GM19025 (cell line): Measurements from ENCODE around the gene RND1.

Source experiments
- ATAC-seq: cut with Tn5 transposase; IDR thresholded peaks from one replicate; pipeline ENCODE4 v1.9.1; 2021; ENCODE audit warnings: mild to moderate bottlenecking, low read depth, moderate library complexity; ENCODE audit not compliant: unreplicated experiment

RND1 gene

GRCh38 chr12:48828841-48829575 is 36.7 kb downstream of the RND1 start:
- no peak for ATAC-seq

DNA sequence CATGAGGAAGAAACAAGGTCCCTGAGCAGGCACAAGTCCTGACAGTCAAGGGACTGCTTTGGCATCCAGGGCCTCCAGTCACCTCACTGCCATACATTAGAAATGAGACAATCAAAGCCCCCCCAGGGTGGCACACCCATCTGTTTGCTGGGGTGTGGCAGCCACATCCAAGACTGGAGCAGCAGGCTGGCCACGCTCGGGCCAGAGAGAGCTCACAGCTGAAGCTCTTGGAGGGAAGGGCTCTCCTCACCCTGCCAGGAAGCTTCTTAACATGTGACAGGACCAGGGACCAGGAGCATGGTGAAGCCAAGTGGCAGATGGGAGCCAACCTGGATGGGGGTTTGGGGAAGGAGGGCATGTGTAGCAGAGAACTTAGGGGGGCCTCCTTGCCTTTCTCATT is 37.4 kb downstream of the RND1 start:
- ATAC-seq, result no peak

GRCh38 chr12:48827513-48828096 is 38.1 kb downstream of the RND1 start:
- ATAC-seq, result no peak

GRCh38 chr12:48827026-48827425 is 38.6 kb downstream of the RND1 start:
- ATAC-seq, result no peak

GRCh38 chr12:48826209-48826855 is 39.3 kb downstream of the RND1 start:
- no peak for ATAC-seq

DNA sequence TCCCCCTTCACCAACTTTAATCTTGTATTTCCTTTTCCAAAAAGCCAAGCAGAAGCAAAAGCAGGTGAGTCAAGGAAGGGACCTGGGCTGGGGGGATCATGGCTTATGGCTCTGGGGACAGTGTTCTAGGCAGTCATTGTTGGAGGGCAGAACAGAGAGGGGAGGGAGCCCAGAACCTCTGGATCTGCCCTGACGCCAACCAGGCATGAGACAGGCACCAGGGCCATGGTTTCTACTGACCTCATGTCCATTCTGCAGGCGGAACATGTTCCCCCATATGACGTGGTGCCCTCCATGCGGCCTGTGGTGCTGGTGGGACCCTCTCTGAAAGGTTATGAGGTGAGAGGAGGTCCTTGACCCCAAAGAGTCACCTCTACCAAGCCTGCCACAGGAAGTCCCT is 40.8 kb downstream of the RND1 start:
- no peak for ATAC-seq

GRCh38 chr12:48824112-48824511 is 41.6 kb downstream of the RND1 start:
- ATAC-seq, result peak; percentile 54

DNA sequence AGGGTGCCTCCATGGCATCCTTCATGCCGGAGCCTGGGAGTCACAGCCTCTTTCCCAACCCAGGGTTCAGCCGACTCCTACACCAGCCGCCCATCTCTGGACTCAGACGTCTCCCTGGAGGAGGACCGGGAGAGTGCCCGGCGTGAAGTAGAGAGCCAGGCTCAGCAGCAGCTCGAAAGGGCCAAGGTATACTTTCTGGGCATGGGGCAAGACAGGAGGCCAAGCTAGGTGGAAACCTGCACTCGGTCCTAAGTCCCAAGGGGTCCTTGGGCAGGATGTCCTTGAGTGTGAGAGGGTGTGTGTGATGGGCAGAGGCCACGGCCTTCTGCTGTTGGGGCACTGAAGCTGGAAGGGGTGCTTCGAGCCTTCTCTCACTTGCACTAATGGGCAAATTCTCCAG is 42.4 kb downstream of the RND1 start:
- ATAC-seq, result no peak

- no peak for ATAC-seq
Observed at GRCh38 chr12:48822711-48823110, 43.0 kb downstream of the RND1 start.

- no peak for ATAC-seq
Observed at GRCh38 chr12:48822139-48822538, 43.5 kb downstream of the RND1 start.

DNA sequence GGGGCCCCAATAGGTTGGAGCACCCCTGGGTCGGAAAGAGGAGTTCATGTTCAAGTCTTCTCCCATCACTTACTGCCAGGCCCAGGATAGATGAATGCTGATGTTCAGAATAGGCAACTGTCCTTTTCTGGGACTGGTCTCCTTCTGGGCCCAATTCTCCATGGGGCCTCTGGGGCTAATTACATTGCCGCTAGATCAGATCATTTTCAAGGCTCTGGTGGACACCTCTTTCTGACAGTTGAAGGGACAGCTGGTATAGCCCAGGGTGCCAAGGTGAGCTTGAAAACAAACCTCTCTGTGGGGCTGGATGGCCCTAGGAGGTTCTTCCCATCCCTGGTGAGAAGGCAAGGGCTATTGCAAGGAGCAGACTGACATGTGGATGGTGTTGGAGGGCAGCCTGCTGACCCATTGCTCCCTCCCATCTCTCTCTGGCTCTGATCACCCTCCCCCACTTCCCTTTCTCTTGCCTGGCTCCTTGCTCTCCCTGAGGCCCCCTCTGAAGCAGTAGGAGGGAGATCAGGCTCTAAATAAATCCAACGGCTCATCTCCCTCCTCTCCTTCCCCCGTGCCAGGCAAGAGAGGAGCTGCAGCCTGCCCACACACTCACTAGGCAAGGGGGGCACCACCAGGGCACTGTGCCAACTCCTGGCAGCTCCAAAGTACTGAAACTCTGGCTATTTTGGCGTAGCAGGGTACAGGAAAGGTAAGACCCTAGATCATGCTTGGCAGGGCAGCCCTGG is 45.5 kb downstream of the RND1 start:
- ATAC-seq, result no peak

- ATAC-seq, result no peak
Observed at GRCh38 chr12:48818831-48819590, 46.7 kb downstream of the RND1 start.

GRCh38 chr12:48817873-48818830 is 47.5 kb downstream of the RND1 start, which contains the start of gene CACNB3:
Gene CACNB3 (plus strand): TSS chr12:48818496. CDS start chr12:48818930, 434 bp downstream.
- ATAC-seq, result peak; percentile 44

- no peak for ATAC-seq
Observed at GRCh38 chr12:48816143-48816854, 49.4 kb downstream of the RND1 start.

DNA sequence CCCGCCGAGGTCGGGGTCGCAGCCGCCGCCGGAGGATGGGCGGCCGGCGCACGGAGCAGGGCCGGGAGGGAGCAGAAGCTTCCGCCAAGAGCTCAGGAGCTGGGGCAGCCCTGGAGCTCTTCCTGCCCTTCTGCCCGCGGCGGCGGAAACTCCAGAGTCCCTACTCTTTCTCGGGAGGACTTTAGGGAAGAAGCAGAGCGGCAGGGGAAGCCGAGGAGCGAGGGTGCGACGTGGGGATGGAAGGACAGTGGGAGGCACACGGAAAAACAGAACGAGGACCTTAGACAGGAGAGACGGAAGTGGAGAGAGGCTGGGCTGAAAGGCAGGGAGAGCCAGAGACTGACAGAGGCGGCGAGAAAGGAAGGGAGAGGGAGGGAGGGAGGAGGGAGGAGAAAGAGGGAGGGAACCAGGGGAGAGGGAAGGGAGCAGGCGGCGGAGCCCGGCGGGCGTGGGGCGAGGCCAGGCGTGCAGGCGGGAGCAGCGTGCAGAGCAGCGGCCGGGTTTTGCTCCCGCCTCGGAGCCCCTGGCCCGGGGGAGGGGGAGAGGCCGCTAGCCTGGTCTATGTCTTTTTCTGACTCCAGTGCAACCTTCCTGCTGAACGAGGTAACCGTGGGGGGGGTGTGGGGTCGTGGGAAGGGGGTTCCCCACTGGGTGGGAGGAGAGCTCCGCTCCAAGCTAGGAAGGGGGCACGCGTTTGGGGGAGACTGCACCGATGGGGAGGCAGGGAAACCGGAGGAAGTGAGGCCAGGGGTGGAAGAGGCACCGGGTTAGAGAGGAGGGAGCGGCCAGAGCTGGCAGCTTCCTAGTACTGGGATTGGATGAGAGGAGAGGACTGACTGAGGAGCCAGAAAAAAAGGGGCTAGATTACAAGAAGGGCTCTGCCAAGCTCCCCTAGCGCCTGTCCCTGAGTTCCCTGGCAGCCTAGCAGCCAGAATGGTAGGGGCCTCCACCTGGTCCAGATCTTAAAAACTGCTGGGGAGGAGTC is 50.3 kb downstream of the RND1 start:
- peak; percentile 34 for ATAC-seq

- ATAC-seq, result peak; percentile 71
Observed at GRCh38 chr12:48814262-48815125, 51.2 kb downstream of the RND1 start.
